Esophagus squamous epithelium (tissue), 5 donors: ENCODE results near the gene PDK2. TPM values are rescaled to one million over a fixed set of nuclear protein-coding genes. Genes with fewer than 3 reads are reported as not detected.

Experiments used
- DNase-seq: peaks from one replicate; lab custom pipeline; 2025; lab: John Stamatoyannopoulos, UW
- H3K27ac ChIP-seq, 4 donors: fragments of 200-600 bp; sonication (generic); one replicate each; pipeline ENCODE4 v1.5.1; 2016 to 2019; ENCODE audit warnings: mild to moderate bottlenecking in 1 of 4
- H3K27me3 ChIP-seq, 4 donors: fragments of 200-600 bp; sonication (generic); 1 replicate in 3 of 4; 2 replicates in 1 of 4; pipeline versions ENCODE4 v1.5.1 to v1.6.0; 2017 to 2021; ENCODE audit warnings: antibody characterized with exemption in 1 of 4
- H3K36me3 ChIP-seq, 3 donors: fragments of 200-600 bp; sonication (generic); one replicate each; pipeline ENCODE4 v1.5.1; 2016 to 2019
- H3K4me1 ChIP-seq, 3 donors: fragments of 200-600 bp; sonication (generic); one replicate each; pipeline ENCODE4 v1.5.1; 2017 to 2019
- H3K4me3 ChIP-seq, 4 donors: fragments of 200-600 bp; sonication (generic); 1 replicate in 3 of 4; 2 replicates in 1 of 4; pipeline ENCODE4 v1.5.1; 2016 to 2019; ENCODE audit warnings: mild to moderate bottlenecking in 2 of 4, moderate library complexity in 1 of 4
- H3K9me3 ChIP-seq, 3 donors: fragments of 200-600 bp; sonication (generic); one replicate each; pipeline ENCODE4 v1.5.1; 2016 to 2019
- CTCF ChIP-seq, 6 experiments: fragments of 450-650 bp in 4 of 6; fragments of 200-600 bp in 2 of 6; sonication (generic) in 2 of 6; IDR thresholded peaks; one replicate each; pipeline ENCODE4 v1.5.1; 2016 to 2019; ENCODE audit warnings: antibody characterized with exemption in 6 of 6, mild to moderate bottlenecking in 4 of 6, moderate library complexity in 4 of 6
- POLR2A ChIP-seq, 4 donors: fragments of 450-650 bp; IDR thresholded peaks; one replicate each; pipeline ENCODE4 v1.6.1; 2017; ENCODE audit warnings: antibody characterized with exemption in 4 of 4, mild to moderate bottlenecking in 4 of 4, moderate library complexity in 3 of 4
- WGBS, 2 donors: methylation state at CpG; one replicate each; pipeline ENCODE4 v1.1.5; 2018; 5-methylcytosine and 5-hydroxymethylcytosine counted together
- intact Hi-C: fragments of 100-400 bp; cut with DNase I; formaldehyde crosslinking; loops from one replicate; pipeline ENCODE4 v1.15.0; 2022
- total RNA-seq, 4 donors: library from RNA; depleted of rRNA; stranded (reverse); fragments of >200 nt; gene quantifications; one replicate each; pipeline ENCODE4 v1.1.0, GENCODE V29; 2016
- donor health status: DM: yes; HTN: yes; CAD: no.

The PDK2 gene
- total RNA-seq, 4 donors from 2014 or later: 5.2 to 20.2 (median 12.8) TPM

DNA sequence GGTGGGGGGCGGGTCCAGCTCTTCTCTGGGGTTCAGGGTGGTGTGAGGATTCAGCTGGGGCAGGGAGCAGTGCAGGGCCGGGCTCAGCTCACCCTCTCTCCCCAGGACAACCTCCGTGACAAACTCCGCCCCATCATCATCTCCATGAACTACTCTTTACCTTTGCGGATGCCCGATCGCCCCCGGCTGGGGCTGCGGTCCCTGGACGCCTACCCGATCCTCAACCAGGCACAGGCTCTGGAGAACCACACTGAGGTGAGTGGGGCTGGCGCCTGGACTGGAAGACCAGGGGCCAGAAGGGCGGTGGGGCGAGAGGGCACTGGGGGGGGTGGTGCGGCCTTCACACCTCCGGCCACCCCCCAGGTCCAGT, 18.9 kb upstream of the PDK2 start:
- TF ChIP-seq CTCF (IDR thresholded peaks at IDR 0.05): no peak
- no peak for TF ChIP-seq POLR2A (IDR thresholded peaks at IDR 0.05)
- Histone ChIP-seq H3K4me1 (peaks cover 2 to 14% (median 6%) of the 10 kb centered on the region in 3 donors), H3K36me3 (peaks cover 23 to 99% (median 66%) of the 10 kb centered on the region in 3 donors), H3K27ac (no peak overlapping the region), H3K4me3 (no peak overlapping the region), H3K9me3 (no peaks in the 10 kb centered on the region), H3K27me3 (no peaks in the 10 kb centered on the region)
- intact Hi-C loops: no loop called here
- 72 to 83% methylated on average over 2 to 3 of the region's 16 CpGs for WGBS, 2 donors
- no peak for DNase-seq

GRCh38 chr17:50076591-50077235, 18.4 kb upstream of the PDK2 start:
- Histone ChIP-seq H3K27me3 (no peaks in the 10 kb centered on the region), H3K9me3 (no peaks in the 10 kb centered on the region), H3K4me1 (peaks cover 2 to 14% (median 6%) of the 10 kb centered on the region in 3 donors), H3K36me3 (peaks cover 23 to 99% (median 68%) of the 10 kb centered on the region in 3 donors), H3K27ac (no peak overlapping the region), H3K4me3 (no peak overlapping the region)
- TF ChIP-seq CTCF (IDR thresholded peaks at IDR 0.05): no peak
- TF ChIP-seq POLR2A (IDR thresholded peaks at IDR 0.05): no peak
- no peak for DNase-seq
- 90 to 91% methylated on average over 4 to 19 of the region's 39 CpGs for WGBS, 2 donors
- intact Hi-C loops: no loop called here

DNA sequence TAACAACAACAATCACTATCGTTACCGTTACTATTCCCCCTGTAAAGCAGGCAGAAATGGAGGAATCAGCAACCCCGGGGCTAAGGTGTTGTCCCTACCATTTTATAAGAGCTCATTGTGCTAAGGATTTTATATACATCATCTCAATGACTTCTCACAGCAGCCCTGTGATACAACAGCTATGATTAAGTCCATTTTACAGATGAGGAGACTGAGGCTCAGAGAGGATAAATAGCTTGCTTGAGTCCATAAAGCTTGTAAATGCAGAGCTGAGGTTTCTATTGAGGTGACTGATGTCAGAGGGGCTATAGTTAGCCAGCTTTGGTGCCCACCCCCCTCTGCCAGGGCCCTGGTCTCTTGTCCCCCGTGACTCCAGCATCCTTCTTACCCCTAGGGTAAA, 16.7 kb upstream of the PDK2 start:
- no peaks in the 10 kb centered on the region for H3K27me3 ChIP-seq
- DNase-seq: no peak
- intact Hi-C loops: no loop called here
- H3K4me1 ChIP-seq: peaks cover 2 to 14% (median 6%) of the 10 kb centered on the region in 3 donors
- no peaks in the 10 kb centered on the region for H3K9me3 ChIP-seq
- H3K27ac ChIP-seq: no peak overlapping the region
- TF ChIP-seq POLR2A (IDR thresholded peaks at IDR 0.05): no peak
- TF ChIP-seq CTCF (IDR thresholded peaks at IDR 0.05): no peak
- no peak overlapping the region for H3K4me3 ChIP-seq
- H3K36me3 ChIP-seq: peaks cover 23 to 99% (median 62%) of the 10 kb centered on the region in 3 donors
- 76 to 85% methylated on average over 4 of the region's 4 CpGs for WGBS, 2 donors

DNA sequence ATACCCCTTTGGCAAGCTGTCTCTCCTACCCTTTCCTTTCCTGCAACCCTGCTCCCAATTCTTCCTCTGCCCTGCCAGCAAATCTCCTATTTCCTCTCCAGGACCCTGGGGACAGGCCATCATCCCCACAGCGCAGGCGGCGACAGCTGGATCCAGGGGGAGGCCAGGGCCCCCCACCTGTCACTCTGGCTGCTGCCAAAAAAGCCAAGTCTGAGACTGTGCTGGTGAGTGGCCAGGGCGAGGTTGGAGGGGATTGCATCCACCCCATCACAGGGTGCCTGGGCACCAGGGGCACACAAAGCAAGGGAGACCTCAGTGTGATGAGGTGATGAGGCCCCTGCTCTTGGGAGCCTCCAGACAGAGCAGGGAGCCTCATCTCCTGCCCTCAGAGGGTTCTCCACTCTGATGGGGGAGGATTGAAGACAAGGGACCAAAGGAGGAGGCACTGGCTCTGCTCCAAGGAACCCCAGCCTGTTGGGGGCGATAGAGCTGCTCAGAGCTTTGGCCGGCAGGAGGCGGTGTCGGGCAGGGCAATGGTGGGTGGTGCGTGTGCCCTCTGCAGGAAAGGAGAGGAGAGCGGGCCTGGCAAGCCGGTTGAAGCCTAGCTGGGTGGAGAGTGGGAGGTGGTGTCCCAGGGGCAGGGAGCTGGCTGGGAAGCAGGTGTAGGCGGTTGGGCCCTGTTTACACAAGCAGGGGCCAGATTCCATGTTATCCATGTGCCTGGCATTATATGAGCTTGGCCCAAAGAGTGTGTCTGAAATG, 15.6 kb upstream of the PDK2 start:
- TF ChIP-seq POLR2A (IDR thresholded peaks at IDR 0.05) (no peak), CTCF (IDR thresholded peaks at IDR 0.05) (peak; percentile 19 to 96 (median 78))
- H3K27ac ChIP-seq: peak overlapping the region in 3 of 4 donors; percentile 1 to 36 (median 27)
- whole genome bisulfite sequencing, 2 donors: 62% methylated on average over 3 of the region's 12 CpGs; no CpG with 5 or more reads in 1 of the 2 donors
- intact Hi-C loops: no loop called here
- H3K27me3 ChIP-seq: no peaks in the 10 kb centered on the region
- peaks cover 2 to 14% (median 6%) of the 10 kb centered on the region in 3 donors for H3K4me1 ChIP-seq
- H3K9me3 ChIP-seq: no peaks in the 10 kb centered on the region
- H3K36me3 ChIP-seq: peaks cover 14 to 97% (median 55%) of the 10 kb centered on the region in 3 donors
- H3K4me3 ChIP-seq: no peak overlapping the region
- DNase-seq: no peak

DNA sequence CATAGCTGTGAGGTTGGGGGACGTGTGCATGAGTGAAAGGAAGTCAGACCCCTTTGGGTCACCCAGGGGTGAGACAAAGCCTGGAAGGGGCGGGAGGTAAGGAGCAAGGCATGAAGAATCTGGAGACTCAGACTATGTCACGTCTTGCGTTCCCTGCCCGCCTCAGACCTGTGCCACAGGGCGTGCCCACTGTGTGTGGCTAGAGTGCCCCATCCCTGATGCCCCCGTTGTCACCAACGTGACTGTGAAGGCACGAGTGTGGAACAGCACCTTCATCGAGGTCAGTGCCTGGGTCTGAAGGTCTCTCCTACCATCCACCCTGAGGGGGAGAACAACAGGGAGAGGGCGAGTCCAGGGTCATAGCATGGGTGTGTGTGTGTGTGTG, 15.1 kb upstream of the PDK2 start:
- no peak for TF ChIP-seq POLR2A (IDR thresholded peaks at IDR 0.05)
- TF ChIP-seq CTCF (IDR thresholded peaks at IDR 0.05): no peak
- intact Hi-C loops: no loop called here

More for the DNA sequence above, 15.1 kb upstream of the PDK2 start:
- Histone ChIP-seq H3K36me3 (peaks cover 9 to 97% (median 53%) of the 10 kb centered on the region in 3 donors), H3K4me3 (no peak overlapping the region), H3K27ac (peak overlapping the region in 3 of 4 donors; percentile 1 to 36 (median 27)), H3K9me3 (no peaks in the 10 kb centered on the region), H3K27me3 (no peaks in the 10 kb centered on the region), H3K4me1 (peaks cover 2 to 14% (median 6%) of the 10 kb centered on the region in 3 donors)
- WGBS, 2 donors: 48 to 68% methylated on average over 7 to 11 of the region's 11 CpGs
- DNase-seq: no peak
